Non-pigmented ciliary epithelial cell (primary cell): Measurements from ENCODE around the gene PRRT4.

Experiments used
- DNase-seq: peaks from one replicate; pipeline ENCODE4 v3.0.0-alpha.2; 2010; ENCODE audit warnings: low read depth

PRRT4 gene

DNA sequence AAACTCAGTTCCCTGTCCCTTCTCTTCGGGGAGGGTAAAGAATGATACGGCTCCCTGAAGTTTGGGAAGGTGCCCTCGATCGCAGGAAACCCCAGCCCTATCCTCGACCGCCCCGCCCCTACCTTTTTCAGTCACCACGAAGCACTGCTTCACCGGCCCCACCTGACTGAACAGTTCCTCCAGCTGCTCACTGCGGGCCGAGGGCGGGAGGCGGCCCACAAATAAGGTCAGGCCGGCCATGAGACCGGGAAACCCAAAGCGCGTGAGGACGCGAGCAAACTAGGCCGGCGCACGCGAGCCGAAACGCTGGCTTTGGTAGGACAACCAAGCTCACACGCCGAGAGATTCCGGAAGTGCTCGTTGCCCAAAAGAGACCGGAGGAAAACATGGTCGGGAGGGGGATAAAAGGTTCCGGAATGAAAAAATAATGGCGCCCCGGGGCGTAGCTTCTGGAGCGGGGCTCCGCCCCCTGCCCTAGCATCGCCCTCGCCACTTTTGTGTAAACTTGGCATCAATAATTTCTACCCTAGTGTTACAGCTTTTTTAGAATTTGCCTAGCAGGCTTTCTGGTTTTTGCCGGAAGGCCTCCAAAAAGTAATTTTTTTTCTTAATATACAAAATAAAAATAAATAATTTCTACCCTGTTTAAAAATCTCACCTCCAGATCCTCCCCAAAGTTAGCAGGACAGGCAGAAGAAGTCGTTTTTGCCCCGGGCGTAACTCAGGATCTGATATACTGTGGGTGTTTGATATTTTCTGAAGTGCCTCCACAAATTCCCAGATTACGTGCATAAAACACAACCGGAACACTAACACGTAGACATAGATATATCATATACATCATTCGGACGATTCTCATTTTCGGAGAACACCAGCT, 17.7 kb downstream of the PRRT4 start, which contains the start of gene RBM28:
TSS of gene RBM28 (minus strand) at position 355 of the 877 bp plus-strand sequence. CDS start at position 240, 115 bp downstream.
- peak; percentile 55 for DNase-seq

GRCh38 chr7:128341733-128342132, 19.8 kb downstream of the PRRT4 start:
- no peak for DNase-seq

GRCh38 chr7:128335730-128336129, 25.8 kb downstream of the PRRT4 start:
- DNase-seq, result no peak

- DNase-seq, result no peak
These were observed 37.2 kb downstream of the PRRT4 start for GRCh38 chr7:128324368-128324680.

- DNase-seq, result no peak
These were observed 37.8 kb downstream of the PRRT4 start for GRCh38 chr7:128323459-128324367.

GRCh38 chr7:128323040-128323439, 38.5 kb downstream of the PRRT4 start:
- no peak for DNase-seq

DNA sequence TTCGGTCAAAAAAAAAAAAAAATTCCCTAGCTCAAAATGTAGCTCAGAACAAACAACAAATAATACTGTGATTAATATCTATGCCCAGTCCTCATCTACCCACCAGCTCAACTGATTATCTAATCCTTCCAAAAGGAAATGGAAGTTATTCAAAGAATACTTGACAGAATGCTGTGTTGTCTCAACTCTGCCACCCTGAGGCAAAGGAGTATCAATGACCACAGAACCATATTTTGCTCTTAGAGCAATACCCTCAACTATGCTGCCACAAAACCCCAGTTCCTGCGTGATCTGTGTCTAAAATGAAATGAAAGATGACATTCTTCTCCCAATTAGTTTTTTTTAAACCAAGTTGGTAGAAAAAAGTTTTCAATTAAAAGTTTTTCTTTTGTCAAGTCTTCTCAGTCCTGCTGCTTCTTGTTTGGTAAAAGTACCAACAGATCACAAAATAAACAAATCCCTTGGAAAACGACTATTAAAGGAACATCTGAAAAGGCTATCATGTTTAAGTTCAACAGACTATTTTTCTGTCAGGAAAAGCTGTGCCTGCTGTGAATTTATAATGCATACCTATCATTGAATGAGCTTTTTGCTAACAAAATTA, 39.3 kb downstream of the PRRT4 start:
- no peak for DNase-seq

DNA sequence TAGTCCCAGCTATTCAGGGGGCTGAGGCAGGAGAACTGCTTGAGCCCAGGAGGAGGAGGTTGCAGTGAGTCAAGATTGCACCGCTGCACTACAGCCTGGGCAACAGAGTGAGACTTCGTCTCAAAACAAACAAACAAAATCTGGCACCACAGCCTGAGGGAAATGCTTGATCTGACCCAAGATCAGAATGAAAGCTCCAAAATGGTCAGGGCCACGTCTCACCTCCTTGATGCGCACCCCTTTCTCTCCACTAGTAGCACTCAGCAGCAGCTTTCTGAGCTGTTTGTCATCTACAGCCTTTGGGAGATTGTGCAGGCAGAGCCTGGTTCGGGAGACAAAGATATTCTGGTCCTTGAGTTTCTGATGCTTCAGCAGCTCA, 40.5 kb downstream of the PRRT4 start:
- no peak for DNase-seq

DNA sequence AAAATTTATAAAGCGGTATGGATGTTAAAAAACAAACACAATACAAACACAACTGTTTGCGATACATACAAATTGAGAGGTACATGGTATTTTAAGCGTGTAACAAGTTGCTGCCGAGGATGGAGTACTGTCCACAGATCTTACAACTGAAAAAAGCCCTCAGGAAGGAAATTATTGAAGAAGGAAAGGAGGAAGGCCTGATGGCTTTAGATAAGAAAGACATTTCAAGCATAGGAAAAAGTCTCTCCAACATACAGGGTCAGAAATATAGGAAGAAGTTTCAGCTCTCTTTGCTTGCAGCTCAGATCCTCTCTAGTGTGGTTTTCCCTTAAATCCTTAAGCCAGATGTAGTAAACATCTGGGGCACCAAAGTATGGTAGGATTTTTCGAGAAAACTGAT, 42.8 kb downstream of the PRRT4 start:
- no peak for DNase-seq

GRCh38 chr7:128311013-128311412, 50.5 kb downstream of the PRRT4 start:
- peak; percentile 22 for DNase-seq

- DNase-seq, result no peak
These were observed 51.0 kb downstream of the PRRT4 start for GRCh38 chr7:128310499-128310898.

GRCh38 chr7:128309976-128310375, 51.5 kb downstream of the PRRT4 start:
- no peak for DNase-seq

GRCh38 chr7:128309124-128309523, 52.4 kb downstream of the PRRT4 start:
- no peak for DNase-seq

- DNase-seq, result no peak
These were observed 54.4 kb downstream of the PRRT4 start for GRCh38 chr7:128307061-128307460.

DNA sequence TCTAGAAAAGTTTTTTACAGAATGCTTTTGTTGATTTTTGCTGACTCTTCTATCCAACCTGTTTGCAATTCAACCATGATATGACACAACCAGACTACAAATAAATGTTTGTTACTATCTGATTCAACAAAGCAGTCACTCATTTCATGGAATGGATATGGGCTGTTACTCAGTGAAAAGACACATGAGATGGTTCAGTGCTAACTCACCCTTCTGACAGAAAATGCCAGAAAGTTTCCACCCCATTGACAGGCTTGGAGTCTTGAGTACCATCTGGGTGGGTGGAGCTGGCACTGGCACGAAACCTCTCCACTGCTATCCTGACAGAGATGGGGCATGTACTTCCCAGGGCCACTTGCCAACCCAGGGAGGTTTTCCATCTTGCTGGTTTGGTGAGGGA, 57.3 kb downstream of the PRRT4 start:
- DNase-seq, result no peak

DNA sequence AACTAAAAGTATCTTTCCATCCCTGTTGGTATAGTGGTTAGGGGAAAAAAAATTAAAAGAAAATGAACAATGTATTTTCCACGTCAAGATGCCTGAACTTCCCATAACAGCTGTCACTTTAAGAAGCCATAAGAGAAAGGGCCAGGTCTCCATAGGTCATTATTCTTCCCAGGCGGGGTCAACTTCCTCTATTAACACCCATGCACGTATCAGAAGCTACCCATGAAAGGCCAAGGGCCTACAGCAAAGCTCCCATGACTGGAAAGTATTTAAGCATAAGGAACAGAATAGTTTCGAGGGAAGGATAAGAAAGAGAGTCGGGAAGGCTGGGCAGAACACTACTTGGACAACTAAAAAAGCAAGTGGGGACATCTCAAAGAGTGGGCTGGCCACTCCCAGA, 57.8 kb downstream of the PRRT4 start:
- no peak for DNase-seq

- DNase-seq, result no peak
These were observed 58.4 kb downstream of the PRRT4 start for GRCh38 chr7:128303133-128303532.

GRCh38 chr7:128302139-128302538, 59.4 kb downstream of the PRRT4 start:
- no peak for DNase-seq
